GM12878 (cell line): ENCODE measurements around the gene NMUR1. TPM values are rescaled to one million over a fixed set of nuclear protein-coding genes. Genes with fewer than 3 reads are reported as not detected.
A peak's percentile ranks its signal among the peaks of the same experiment; 100 is the strongest.

Experiments used
- ATAC-seq: fragments of 200-7000 bp; cut with Tn5 transposase; 3 replicates; pipeline ENCODE4 v1.9.1; 2020; ENCODE audit warnings: mild to moderate bottlenecking, moderate library complexity
- BruUV-seq: library from RNA; stranded (reverse); fragments of 400-500 nt; replicated peaks from 2 replicates; lab custom pipeline; 2021; lab: Mats Ljungman, UMichigan
- CTCF ChIA-PET: fragments of 300-600 bp; sonication (Branson Sonifier 250); formaldehyde crosslinking; extraction: SDS; loops from one replicate; lab custom pipeline; 2021; ENCODE audit warnings: inconsistent platforms; lab: Yijun Ruan, JAX
- POLR2A ChIA-PET: fragments of 350-600 bp; formaldehyde crosslinking; extraction: SDS; loops from one replicate; lab custom pipeline; 2021; ENCODE audit warnings: inconsistent platforms; lab: Charles Lee
- RAD21 ChIA-PET: fragments of 300-600 bp; sonication (Branson Sonifier 250); formaldehyde crosslinking; loops from one replicate; lab custom pipeline; 2023; ENCODE audit warnings: antibody characterized with exemption; ENCODE audit not compliant: unreplicated experiment; lab: Charles Lee
- SMC1A ChIA-PET: fragments of 300-600 bp; sonication (Branson Sonifier 250); formaldehyde crosslinking; loops from one replicate; lab custom pipeline; 2023; ENCODE audit not compliant: unreplicated experiment, uncharacterized antibody; lab: Charles Lee
- DNase-seq: peaks from one replicate; pipeline ENCODE4 v3.0.0-alpha.2; 2011; ENCODE audit warnings: low read depth, low spot score
- FAIRE-seq: peaks from 3 replicates; lab custom pipeline; 2011; peaks lifted over from hg19 to GRCh38; lab: Jason Lieb, UNC
- H2AFZ ChIP-seq: 2 replicates; pipeline ENCODE4 v1.6.0; 2011; ENCODE audit warnings: low read depth, low read length, control low read depth; ENCODE audit not compliant: control insufficient read depth
- H3K27ac ChIP-seq: 2 replicates; pipeline ENCODE4 v1.5.1; 2011; ENCODE audit warnings: control low read depth; ENCODE audit not compliant: control insufficient read depth, insufficient read depth
- H3K27me3 ChIP-seq, 2 experiments: replicated peaks in 1 of 2; 2 replicates each; pipeline versions ENCODE4 v1.6.0 to v1.6.1; 2011; ENCODE audit warnings: low read length in 1 of 2; ENCODE audit not compliant: control insufficient read depth in 2 of 2, insufficient read depth in 2 of 2
- H3K36me3 ChIP-seq, 2 experiments: 2 replicates each; pipeline ENCODE4 v1.5.1; 2011; ENCODE audit warnings: low read length in 1 of 2; ENCODE audit not compliant: control insufficient read depth in 2 of 2, insufficient read depth in 2 of 2
- H3K4me1 ChIP-seq: 2 replicates; pipeline ENCODE4 v1.6.1; 2011; ENCODE audit warnings: mild to moderate bottlenecking, low read length, moderate library complexity, mixed read lengths; ENCODE audit not compliant: control insufficient read depth, insufficient read depth
- H3K4me2 ChIP-seq: 2 replicates; pipeline ENCODE4 v1.6.0; 2011; ENCODE audit warnings: control low read depth; ENCODE audit not compliant: control insufficient read depth, insufficient read depth
- H3K4me3 ChIP-seq: fragments of 200-600 bp; sonication (generic); 2 replicates; pipeline ENCODE4 v1.5.1; 2016
- H3K79me2 ChIP-seq: 2 replicates; pipeline ENCODE4 v1.6.0; 2011; ENCODE audit warnings: low read length; ENCODE audit not compliant: control insufficient read depth, insufficient read depth
- H3K9ac ChIP-seq: 2 replicates; pipeline ENCODE4 v1.8.0; 2011; ENCODE audit warnings: low read length, control low read depth, mixed read lengths; ENCODE audit not compliant: control insufficient read depth, insufficient read depth
- H3K9me3 ChIP-seq: replicated peaks from 3 replicates; pipeline ENCODE4 v1.5.1; 2011; ENCODE audit warnings: mild to moderate bottlenecking, low read length; ENCODE audit not compliant: control insufficient read depth, insufficient read depth
- H4K20me1 ChIP-seq: 2 replicates; pipeline ENCODE4 v1.6.0; 2011; ENCODE audit not compliant: control insufficient read depth, insufficient read depth
- BACH1 ChIP-seq: fragments of 450-650 bp; IDR thresholded peaks from 2 replicates; pipeline ENCODE4 v1.6.1; 2017; ENCODE audit warnings: mild to moderate bottlenecking, borderline replicate concordance
- BMI1 ChIP-seq: fragments of 450-650 bp; IDR thresholded peaks from 2 replicates; pipeline ENCODE4 v1.6.1; 2016; ENCODE audit warnings: mild to moderate bottlenecking, moderate library complexity, borderline replicate concordance
- CHD1 ChIP-seq: IDR thresholded peaks from 2 replicates; pipeline ENCODE4 v1.6.1; 2012; ENCODE audit warnings: low read depth, low read length, improper control_type of control experiment
- FOXK2 ChIP-seq: fragments of 450-650 bp; IDR thresholded peaks from 2 replicates; pipeline ENCODE4 v1.6.1; 2017; ENCODE audit warnings: mild to moderate bottlenecking, moderate library complexity
- GATAD2B ChIP-seq: fragments of 450-650 bp; conservative IDR thresholded peaks from 2 replicates; pipeline ENCODE4 v1.6.1; 2017; ENCODE audit warnings: low read depth, mild to moderate bottlenecking, moderate library complexity
- HCFC1 ChIP-seq: fragments of 150-350 bp; IDR thresholded peaks from 2 replicates; pipeline ENCODE4 v1.6.1; 2014; ENCODE audit warnings: low read length
- HDGF ChIP-seq: fragments of 450-650 bp; IDR thresholded peaks from 2 replicates; pipeline ENCODE4 v1.6.1; 2016; ENCODE audit warnings: antibody characterized with exemption
- KAT2A ChIP-seq: conservative IDR thresholded peaks from 2 replicates; pipeline ENCODE4 v1.6.1; 2011; ENCODE audit warnings: low read depth, low read length; ENCODE audit not compliant: control insufficient read depth
- KLF5 ChIP-seq: fragments of 450-650 bp; IDR thresholded peaks from 2 replicates; pipeline ENCODE4 v1.6.1; 2014; ENCODE audit warnings: mild to moderate bottlenecking; ENCODE audit not compliant: partially characterized antibody
- MYB ChIP-seq: fragments of 150-350 bp; IDR thresholded peaks from 2 replicates; pipeline ENCODE4 v1.6.1; 2014; ENCODE audit warnings: mild to moderate bottlenecking, low read depth, low read length, borderline replicate concordance
- NFYA ChIP-seq: IDR thresholded peaks from 2 replicates; pipeline ENCODE4 v1.6.1; 2011; ENCODE audit warnings: low read depth, mild to moderate bottlenecking, low read length, improper control_type of control experiment, borderline replicate concordance
- PAX5 ChIP-seq: IDR thresholded peaks from 2 replicates; pipeline ENCODE4 v1.6.1; 2011; ENCODE audit warnings: low read depth, low read length, borderline replicate concordance
- TAF1 ChIP-seq: IDR thresholded peaks from 2 replicates; pipeline ENCODE4 v1.6.1; 2011; ENCODE audit warnings: mild to moderate bottlenecking, low read depth, low read length, borderline replicate concordance
- TCF3 ChIP-seq: IDR thresholded peaks from 2 replicates; pipeline ENCODE4 v1.6.1; 2012; ENCODE audit warnings: low read depth, mild to moderate bottlenecking, low read length, borderline replicate concordance; ENCODE audit not compliant: insufficient read depth
- YY1 ChIP-seq: IDR thresholded peaks from 2 replicates; pipeline ENCODE4 v1.6.1; 2011; ENCODE audit warnings: low read depth, mild to moderate bottlenecking, low read length
- ZNF24 ChIP-seq: fragments of 450-650 bp; IDR thresholded peaks from 2 replicates; pipeline ENCODE4 v1.6.1; 2017; ENCODE audit warnings: antibody characterized with exemption, mild to moderate bottlenecking
- WGBS: methylation state at CpG from one replicate; pipeline ENCODE4 v1.1.6; 2016; ENCODE audit warnings: low lambda C conversion rate; ENCODE audit not compliant: insufficient replicate concordance, insufficient coverage; ENCODE audit errors: missing lambda C conversion rate; 5-methylcytosine and 5-hydroxymethylcytosine counted together
- in situ Hi-C: fragments of 300-500 bp; cut with MboI; formaldehyde crosslinking; loops from 9 replicates; pipeline ENCODE4 v1.14.3; 2018; ENCODE audit warnings: mixed read lengths
- intact Hi-C: fragments of 100-400 bp; cut with micrococcal nuclease; formaldehyde crosslinking; loops from one replicate; pipeline ENCODE4 v1.14.2; 2022; ENCODE audit not compliant: unreplicated experiment
- polyA plus RNA-seq, 11 experiments: library from polyadenylated mRNA; depleted of rRNA in 4 of 11; unstranded in 6 of 11; stranded (reverse) in 5 of 11; fragments of >200 nt; fragmentation: Nextera tagmentation in 4 of 11; fragmentation: Illumina TruSeq in 1 of 11; extraction: Ambion mirVana in 4 of 11; extraction: Trizol in 1 of 11; gene quantifications; 1 replicate in 1 of 11; 2 replicates in 10 of 11; pipeline versions ENCODE4 v1.2.1 to v1.2.3, GENCODE V29; 2011 to 2016; ENCODE audit warnings: inconsistent platforms in 2 of 11, missing spikeins in 2 of 11, low read depth in 1 of 11
- total RNA-seq, 4 experiments: library from RNA; depleted of rRNA in 3 of 4; stranded (reverse); fragments of >200 nt in 3 of 4; fragmentation: Illumina TruSeq in 1 of 4; extraction: Trizol in 1 of 4; gene quantifications; 2 replicates each; pipeline versions ENCODE4 v1.2.1 to v1.2.3, GENCODE V29; 2013 to 2021
- TF ChIP-seq, protein P1 (sequence below): fragments of 450-650 bp; IDR thresholded peaks from 2 replicates; pipeline ENCODE4 v1.6.1; 2017; ENCODE audit warnings: mild to moderate bottlenecking
- TF ChIP-seq, protein P2 (sequence below): fragments of 450-650 bp; formaldehyde crosslinking; IDR thresholded peaks from 2 replicates; pipeline ENCODE4 v1.5.0; 2022; ENCODE audit warnings: mild to moderate bottlenecking, missing genetic modification characterization

NMUR1 gene
- total and polyA plus RNA-seq, 10 of the 15 experiments (the other 5 are each of a cell fraction or from before 2014, with no cell fraction given), result under 0.01 to 0.08 (median 0.02) TPM; not detected in 5

DNA sequence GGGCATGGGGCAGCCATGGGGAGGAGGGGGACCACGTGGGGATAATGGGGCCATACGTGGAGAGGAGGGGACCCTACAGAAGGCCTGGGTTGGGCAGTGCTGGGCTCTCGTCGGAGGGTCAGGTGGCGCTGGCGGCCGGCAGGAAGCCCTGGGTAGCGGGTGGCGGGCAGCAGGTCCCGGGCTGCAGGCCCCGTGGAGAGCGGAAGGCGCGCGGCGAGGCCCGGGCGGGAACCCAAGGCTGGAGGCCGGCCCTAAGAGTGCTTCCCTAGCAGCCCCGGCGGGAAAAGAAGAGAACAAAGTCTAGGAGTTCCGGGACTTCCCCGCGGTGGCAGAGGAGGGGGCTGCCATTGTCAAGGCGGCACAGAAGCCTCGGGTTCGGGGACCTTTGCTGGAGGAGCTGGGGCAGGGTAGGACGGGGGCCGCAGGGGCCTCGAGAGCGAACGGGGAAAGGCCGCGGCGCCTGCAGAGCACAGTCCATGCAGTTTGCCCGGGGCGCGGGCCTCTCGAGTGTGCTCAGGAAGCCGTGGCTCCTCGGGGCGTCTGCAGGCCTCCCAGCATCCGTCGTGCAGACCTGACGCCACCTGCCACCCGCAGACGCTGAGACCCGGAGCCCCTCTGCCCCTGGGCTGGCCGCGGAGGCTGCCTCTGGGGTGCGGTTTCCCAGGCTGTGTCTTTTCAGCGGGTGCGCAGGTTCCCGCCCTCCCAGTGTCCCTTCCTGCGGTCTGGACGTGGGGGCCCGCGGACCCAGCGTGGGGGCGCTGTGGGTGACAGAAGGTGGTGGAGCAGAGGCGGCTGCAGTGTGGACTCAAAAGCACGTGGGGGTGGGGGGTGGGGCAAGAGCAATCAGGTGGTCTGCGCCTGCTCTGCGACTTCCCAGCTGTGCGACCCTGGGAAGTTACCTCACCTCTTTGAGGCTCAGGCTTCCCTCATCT is 46.6 kb downstream of the NMUR1 start:
- H3K4me2 ChIP-seq, result peak overlapping the region; percentile 99
- 94% methylated on average over 37 of the region's 65 CpGs for WGBS
- intact Hi-C loops (loop anchor here (2.0 kb wide), 2 partner anchors 19 to 75 kb away; partner anchors contain the start of gene NCL), in situ Hi-C loops (no loop called here)
- ChIA-PET CTCF (interaction anchor here (0.6 to 6.8 kb wide), 27 partner anchors 8 to 548 kb away, joined by 3 to 98 read pairs (median 4); partner anchors contain the start of genes B3GNT7, NCL and NMUR1), RAD21 (interaction anchor here (1.0 to 3.6 kb wide), 5 partner anchors 19 to 129 kb away, joined by 3 to 23 read pairs (median 6); partner anchors contain the start of gene NCL), SMC1A (interaction anchor here (0.7 to 3.3 kb wide), 8 partner anchors 19 to 73 kb away, joined by 3 to 17 read pairs (median 4); partner anchors contain the start of gene NCL), POLR2A (interaction anchor here (0.6 to 5.6 kb wide), 6 partner anchors 8 to 1256 kb away, joined by 3 to 48 read pairs (median 6); partner anchors contain the start of gene NCL)
- H2AFZ ChIP-seq, result peak overlapping the region; percentile 92
- H3K4me1 ChIP-seq, result peaks cover 15% of the 10 kb centered on the region
- peak overlapping the region; percentile 93 for H3K27ac ChIP-seq
- no peak for FAIRE-seq
- H3K4me3 ChIP-seq, result peak overlapping the region; percentile 79
- peak; percentile 79 for ATAC-seq
- H4K20me1 ChIP-seq, result no peaks in the 10 kb centered on the region
- H3K79me2 ChIP-seq, result peaks cover 13% of the 10 kb centered on the region
- DNase-seq, result no peak
- no peaks in the 10 kb centered on the region for H3K36me3 ChIP-seq
- H3K9ac ChIP-seq, result peak overlapping the region; percentile 98
- no peaks in the 10 kb centered on the region for H3K27me3 ChIP-seq
- no TSS peak for BruUV-seq
- no peaks in the 10 kb centered on the region for H3K9me3 ChIP-seq
- TF ChIP-seq NFYA (no peak), YY1 (peak; percentile 16; the same call in 1 of the 2 replicates), HCFC1 (no peak), HDGF (no peak), FOXK2 (no peak), PAX5 (peak; percentile 3; the same call in 1 of the 2 replicates), KAT2A (no peak), TAF1 (no peak), TCF3 (no peak), BACH1 (no peak), CHD1 (no peak), ZNF24 (no peak), BMI1 (no peak), KLF5 (no peak), GATAD2B (peak; percentile 73; the same call in 1 of the 2 replicates), MYB (no peak)
- TF ChIP-seq, protein P1, sequence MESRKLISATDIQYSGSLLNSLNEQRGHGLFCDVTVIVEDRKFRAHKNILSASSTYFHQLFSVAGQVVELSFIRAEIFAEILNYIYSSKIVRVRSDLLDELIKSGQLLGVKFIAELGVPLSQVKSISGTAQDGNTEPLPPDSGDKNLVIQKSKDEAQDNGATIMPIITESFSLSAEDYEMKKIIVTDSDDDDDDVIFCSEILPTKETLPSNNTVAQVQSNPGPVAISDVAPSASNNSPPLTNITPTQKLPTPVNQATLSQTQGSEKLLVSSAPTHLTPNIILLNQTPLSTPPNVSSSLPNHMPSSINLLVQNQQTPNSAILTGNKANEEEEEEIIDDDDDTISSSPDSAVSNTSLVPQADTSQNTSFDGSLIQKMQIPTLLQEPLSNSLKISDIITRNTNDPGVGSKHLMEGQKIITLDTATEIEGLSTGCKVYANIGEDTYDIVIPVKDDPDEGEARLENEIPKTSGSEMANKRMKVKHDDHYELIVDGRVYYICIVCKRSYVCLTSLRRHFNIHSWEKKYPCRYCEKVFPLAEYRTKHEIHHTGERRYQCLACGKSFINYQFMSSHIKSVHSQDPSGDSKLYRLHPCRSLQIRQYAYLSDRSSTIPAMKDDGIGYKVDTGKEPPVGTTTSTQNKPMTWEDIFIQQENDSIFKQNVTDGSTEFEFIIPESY, result no peak
- TF ChIP-seq, protein P2, sequence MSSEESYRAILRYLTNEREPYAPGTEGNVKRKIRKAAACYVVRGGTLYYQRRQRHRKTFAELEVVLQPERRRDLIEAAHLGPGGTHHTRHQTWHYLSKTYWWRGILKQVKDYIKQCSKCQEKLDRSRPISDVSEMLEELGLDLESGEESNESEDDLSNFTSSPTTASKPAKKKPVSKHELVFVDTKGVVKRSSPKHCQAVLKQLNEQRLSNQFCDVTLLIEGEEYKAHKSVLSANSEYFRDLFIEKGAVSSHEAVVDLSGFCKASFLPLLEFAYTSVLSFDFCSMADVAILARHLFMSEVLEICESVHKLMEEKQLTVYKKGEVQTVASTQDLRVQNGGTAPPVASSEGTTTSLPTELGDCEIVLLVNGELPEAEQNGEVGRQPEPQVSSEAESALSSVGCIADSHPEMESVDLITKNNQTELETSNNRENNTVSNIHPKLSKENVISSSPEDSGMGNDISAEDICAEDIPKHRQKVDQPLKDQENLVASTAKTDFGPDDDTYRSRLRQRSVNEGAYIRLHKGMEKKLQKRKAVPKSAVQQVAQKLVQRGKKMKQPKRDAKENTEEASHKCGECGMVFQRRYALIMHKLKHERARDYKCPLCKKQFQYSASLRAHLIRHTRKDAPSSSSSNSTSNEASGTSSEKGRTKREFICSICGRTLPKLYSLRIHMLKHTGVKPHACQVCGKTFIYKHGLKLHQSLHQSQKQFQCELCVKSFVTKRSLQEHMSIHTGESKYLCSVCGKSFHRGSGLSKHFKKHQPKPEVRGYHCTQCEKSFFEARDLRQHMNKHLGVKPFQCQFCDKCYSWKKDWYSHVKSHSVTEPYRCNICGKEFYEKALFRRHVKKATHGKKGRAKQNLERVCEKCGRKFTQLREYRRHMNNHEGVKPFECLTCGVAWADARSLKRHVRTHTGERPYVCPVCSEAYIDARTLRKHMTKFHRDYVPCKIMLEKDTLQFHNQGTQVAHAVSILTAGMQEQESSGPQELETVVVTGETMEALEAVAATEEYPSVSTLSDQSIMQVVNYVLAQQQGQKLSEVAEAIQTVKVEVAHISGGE (CRISPR knock-in tag), result peak; percentile 62
